ENCODE data around the gene SMS. TPM values are rescaled to one million over a fixed set of nuclear protein-coding genes. Genes with fewer than 3 reads are reported as not detected.

The SMS gene
- 27.7 TPM for total RNA-seq

DNA sequence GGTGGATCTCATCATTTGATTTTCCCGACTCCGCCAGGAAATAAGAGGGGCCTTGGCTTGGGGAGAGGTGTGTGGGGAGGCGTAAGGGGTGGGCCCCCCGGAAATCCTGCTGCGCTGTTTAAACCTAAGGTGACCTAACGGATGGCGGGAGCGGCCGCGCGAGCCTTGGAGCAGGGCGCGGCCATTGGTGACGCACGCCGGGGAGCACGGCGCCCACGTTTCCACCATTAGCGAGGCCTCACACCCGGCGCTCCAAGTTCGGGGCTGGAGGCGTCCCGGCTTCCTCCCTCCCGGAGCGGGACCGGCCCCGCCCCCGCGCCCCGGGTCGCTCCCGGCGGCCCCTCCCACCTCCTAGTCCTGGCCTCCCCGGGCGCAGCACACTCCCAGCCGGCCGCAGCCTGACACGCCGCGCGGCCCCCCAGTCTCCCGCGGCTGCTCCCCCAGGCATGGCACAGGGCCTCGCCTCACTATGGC, at the start of gene SMS:
TSS of gene SMS (plus strand) at position 354 of the 474 bp plus-strand sequence. CDS start at position 470, 116 bp downstream.
- DNase-seq (ENCODE audit: low read depth in 2 of 3, low spot score in 2 of 3): peak; percentile 21 to 39 (median 28)

DNA sequence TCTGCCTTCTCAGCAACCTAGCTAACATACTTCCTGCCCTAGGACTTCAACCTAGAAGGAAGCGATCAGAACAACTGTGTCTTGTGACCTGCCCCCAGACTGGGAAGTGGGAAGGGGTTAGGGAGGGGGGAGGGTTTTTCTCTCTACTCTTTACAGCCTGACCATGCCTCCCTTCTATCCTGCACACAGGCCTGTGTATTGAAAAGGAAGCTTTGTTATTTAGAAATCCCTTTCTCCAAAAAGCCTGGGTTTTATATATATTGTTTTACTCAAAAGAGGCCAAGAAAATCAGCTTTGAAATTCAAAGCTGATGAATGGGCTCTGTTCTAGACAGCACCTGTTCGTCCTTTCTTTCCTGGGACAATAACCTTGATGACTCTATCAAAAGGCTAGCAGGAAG, 35.2 kb upstream of the SMS start:
- no peak for DNase-seq (ENCODE audit: low read depth in 2 of 3, low spot score in 2 of 3)

GRCh38 chrX:21905953-21906352, 34.6 kb upstream of the SMS start:
- DNase-seq (ENCODE audit: low read depth in 2 of 3, low spot score in 2 of 3): no peak

- no peak for DNase-seq (ENCODE audit: low read depth in 2 of 3, low spot score in 2 of 3)
Observed at GRCh38 chrX:21907260-21907659, 33.2 kb upstream of the SMS start.

DNA sequence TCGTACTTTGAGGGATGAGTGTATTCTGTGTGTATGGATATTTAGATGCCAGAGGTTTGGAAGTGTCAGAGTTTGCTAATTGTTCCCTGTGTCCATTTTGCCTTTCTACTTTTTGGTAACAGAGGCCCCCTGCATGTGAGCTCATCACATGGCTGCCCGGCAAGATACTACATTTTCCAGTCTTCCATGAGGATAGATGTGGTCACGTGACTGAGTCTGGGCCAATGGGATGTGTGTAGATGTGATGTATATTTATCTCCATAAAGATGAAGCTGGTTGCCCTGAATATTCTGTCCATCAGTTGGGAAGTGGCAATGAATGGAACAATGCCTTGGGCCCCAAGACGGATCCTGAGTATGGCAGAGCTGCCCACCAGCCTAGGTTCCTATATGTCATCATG, 29.0 kb upstream of the SMS start:
- DNase-seq (ENCODE audit: low read depth in 2 of 3, low spot score in 2 of 3): no peak

GRCh38 chrX:21912220-21912619, 28.3 kb upstream of the SMS start:
- no peak for DNase-seq (ENCODE audit: low read depth in 2 of 3, low spot score in 2 of 3)

- DNase-seq (ENCODE audit: low read depth in 2 of 3, low spot score in 2 of 3): no peak
Observed at GRCh38 chrX:21912989-21913388, 27.5 kb upstream of the SMS start.

DNA sequence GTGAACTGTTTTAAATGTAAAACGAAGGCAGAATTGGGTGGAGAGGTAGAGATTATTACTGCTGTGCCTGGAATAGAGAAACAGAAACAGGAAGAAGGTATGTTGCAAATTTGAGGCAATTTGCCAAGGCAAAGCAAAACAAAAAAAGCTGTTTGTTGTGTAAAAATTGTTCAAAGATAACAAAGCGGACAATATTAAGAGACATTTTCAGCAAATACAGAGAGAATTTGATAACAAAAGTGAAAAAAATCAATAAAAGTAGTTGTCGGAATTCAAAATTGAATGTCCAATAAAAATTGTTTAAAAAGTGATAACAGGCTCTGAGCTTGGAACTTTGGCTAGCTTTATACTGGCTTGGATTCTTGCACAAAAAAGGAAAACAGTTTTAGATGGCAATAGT, 14.4 kb upstream of the SMS start:
- DNase-seq (ENCODE audit: low read depth in 2 of 3, low spot score in 2 of 3): peak in 1 of 3 donors; percentile 12

GRCh38 chrX:21926527-21927278, 13.8 kb upstream of the SMS start:
- DNase-seq (ENCODE audit: low read depth in 2 of 3, low spot score in 2 of 3): no peak

DNA sequence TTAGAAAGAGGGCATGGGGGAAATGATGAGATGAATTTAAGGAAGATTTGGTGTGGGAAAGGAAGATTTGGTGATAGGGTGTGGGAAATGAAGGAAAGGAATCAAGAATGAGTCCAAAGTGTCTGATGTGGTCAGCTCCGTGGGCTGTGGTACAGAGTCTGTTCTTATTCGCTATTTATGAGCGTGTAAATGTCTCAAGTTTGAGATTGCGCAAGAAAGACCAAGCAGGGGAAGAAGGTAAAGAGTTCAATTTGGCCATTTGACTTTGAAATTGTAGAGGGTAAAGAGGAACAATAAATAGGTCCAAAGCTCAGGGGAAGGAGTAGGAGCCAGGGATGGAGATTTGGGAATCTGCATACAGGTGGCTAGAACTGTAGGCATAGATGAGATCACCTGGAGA, 11.3 kb upstream of the SMS start:
- DNase-seq (ENCODE audit: low read depth in 2 of 3, low spot score in 2 of 3): no peak

DNA sequence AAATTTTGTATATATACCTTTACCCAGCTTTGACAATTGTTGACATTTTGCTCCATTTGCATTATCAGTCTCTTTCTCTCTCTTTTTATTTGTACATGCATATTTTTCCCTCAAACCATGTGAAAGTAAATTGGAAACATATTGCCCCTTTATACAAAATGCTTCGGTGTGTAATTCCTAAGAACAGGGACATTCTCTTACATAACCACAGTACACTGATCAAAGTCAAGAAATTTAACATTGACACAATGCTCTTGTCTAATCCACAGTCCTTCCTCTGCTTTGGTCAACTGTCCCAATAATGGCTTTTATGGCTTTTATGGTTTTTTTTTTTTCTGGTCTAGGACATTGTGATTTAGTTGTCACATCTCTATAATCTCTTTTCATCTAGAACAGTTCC, 9.5 kb upstream of the SMS start:
- DNase-seq (ENCODE audit: low read depth in 2 of 3, low spot score in 2 of 3): no peak

DNA sequence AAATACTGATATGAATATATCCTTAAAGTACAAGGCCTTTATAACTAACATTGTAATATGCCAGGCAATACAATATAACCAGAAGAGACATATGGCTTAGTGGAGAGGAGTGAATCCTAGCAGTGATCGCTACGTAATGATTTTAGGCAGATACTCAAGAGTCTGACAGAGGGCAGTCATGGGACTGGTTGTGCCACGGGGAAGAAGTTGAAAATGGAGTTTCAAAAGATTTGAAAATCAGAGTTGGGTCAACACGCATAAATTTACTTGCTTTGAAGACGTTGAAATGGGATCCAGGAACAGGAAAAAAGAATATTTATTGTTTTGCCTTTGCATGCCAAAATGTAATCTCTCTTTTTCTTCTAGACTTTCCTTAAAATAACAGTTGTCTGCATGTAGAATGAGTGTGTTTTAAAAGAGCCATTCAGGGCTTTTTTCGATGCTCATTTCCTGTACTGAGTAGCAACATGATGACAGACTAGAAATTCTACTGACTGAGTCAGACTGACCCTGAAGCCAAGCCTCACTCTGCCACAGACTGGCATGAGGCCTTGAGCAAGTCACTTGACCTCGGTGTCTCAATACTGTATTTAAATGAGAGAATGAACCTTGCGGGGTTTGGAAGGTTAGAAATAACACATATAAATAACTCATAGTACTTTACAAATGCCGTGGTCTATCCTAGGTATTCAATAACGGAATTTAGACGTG, 8.1 kb upstream of the SMS start:
- DNase-seq (ENCODE audit: low read depth in 2 of 3, low spot score in 2 of 3): no peak

- DNase-seq (ENCODE audit: low read depth in 2 of 3, low spot score in 2 of 3): no peak
Observed at GRCh38 chrX:21933077-21933476, 7.4 kb upstream of the SMS start.

- no peak for DNase-seq (ENCODE audit: low read depth in 2 of 3, low spot score in 2 of 3)
Observed at GRCh38 chrX:21934414-21934813, 6.1 kb upstream of the SMS start.

- DNase-seq (ENCODE audit: low read depth in 2 of 3, low spot score in 2 of 3): no peak
Observed at GRCh38 chrX:21939906-21940305, 603 bp upstream of the SMS start.

GRCh38 chrX:21943460-21944135, 3.1 kb downstream of the SMS start:
- no peak for DNase-seq (ENCODE audit: low read depth in 2 of 3, low spot score in 2 of 3)

- no peak for DNase-seq (ENCODE audit: low read depth in 2 of 3, low spot score in 2 of 3)
Observed at GRCh38 chrX:21944136-21944615, 3.7 kb downstream of the SMS start.

DNA sequence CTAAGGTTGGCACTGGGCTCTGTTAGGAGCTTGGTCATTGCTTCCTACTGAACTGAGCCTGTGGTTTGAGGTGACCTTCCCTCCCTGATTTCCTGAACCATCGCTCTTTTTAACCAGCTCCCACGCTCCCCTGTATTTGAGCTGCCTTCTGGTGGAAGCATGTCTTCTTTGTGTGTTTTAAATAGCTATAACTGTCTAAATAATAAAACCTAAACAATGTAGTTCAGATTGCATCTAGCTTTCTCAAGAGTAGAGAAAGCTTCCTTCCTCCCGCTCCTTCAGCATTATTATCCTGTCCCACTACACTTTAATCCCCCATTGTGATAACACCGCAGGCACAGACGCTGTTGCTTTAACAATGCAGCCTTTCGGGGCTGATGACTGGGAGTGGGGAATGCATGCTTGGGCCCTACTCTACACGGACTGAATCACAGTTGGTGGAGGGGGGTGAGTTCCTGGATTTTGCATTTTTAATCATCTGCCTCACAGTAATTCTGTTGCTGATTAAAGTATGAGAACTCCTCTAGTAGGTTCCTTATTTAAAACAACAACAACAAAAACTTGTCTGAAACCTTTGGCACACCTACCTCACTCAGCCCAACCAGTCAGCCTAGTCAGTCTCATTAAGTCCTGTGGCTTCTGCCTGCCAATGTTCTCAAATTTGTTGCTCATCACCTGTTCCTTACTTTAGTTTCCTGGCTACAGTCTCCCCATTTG, 6.6 kb downstream of the SMS start:
- DNase-seq (ENCODE audit: low read depth in 2 of 3, low spot score in 2 of 3): no peak

DNA sequence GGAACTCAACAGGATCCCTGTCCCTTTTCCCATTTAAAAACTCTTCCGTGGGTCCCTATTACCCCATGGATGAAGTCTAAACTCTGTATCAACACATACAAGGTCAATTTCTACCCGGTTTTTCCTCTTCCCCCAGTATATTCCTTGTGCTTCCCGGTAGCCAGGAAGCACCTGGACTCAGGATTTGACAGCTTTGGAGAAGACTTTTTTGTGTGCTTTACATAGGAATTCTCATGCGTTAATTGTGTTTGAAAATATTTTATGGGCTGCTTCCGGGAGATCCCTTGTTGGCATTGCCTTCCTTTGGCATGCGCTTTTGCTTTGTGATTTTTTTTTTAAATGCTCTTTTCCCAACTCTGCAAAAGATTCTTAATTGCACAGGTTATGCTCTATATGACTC, 7.2 kb downstream of the SMS start:
- DNase-seq (ENCODE audit: low read depth in 2 of 3, low spot score in 2 of 3): no peak

- DNase-seq (ENCODE audit: low read depth in 2 of 3, low spot score in 2 of 3): no peak
Observed at GRCh38 chrX:21948897-21949578, 8.5 kb downstream of the SMS start.
